Spleen (tissue), 11 donors: ENCODE results near the gene PTPRG. TPM values are rescaled to one million over a fixed set of nuclear protein-coding genes. Genes with fewer than 3 reads are reported as not detected.
A peak's percentile ranks its signal among the peaks of the same experiment; 100 is the strongest.

Experiments used
- DNase-seq: peaks from one replicate; pipeline ENCODE4 v3.0.0-alpha.2; 2020
- H3K27ac ChIP-seq, 8 donors: fragments of 200-600 bp; sonication (generic) in 7 of 8; 1 replicate in 4 of 8; 2 replicates in 4 of 8; pipeline versions ENCODE4 v1.5.0 to v1.8.0; 2016 to 2021; ENCODE audit warnings: inconsistent platforms in 4 of 8, mild to moderate bottlenecking in 4 of 8, moderate library complexity in 1 of 8
- H3K27me3 ChIP-seq, 7 donors: fragments of 200-600 bp; sonication (generic) in 6 of 7; replicated peaks in 1 of 7; 1 replicate in 4 of 7; 2 replicates in 3 of 7; pipeline versions ENCODE4 v1.5.0 to v1.8.0; 2016 to 2021; ENCODE audit warnings: inconsistent platforms in 3 of 7, mild to moderate bottlenecking in 1 of 7
- H3K36me3 ChIP-seq, 6 donors: fragments of 200-600 bp; sonication (generic) in 5 of 6; 1 replicate in 4 of 6; 2 replicates in 2 of 6; pipeline versions ENCODE4 v1.5.0 to v1.8.0; 2016 to 2021; ENCODE audit warnings: inconsistent platforms in 2 of 6
- H3K4me1 ChIP-seq, 6 donors: fragments of 200-600 bp; sonication (generic) in 5 of 6; 1 replicate in 3 of 6; 2 replicates in 3 of 6; pipeline versions ENCODE4 v1.5.0 to v1.8.0; 2016 to 2021; ENCODE audit warnings: inconsistent platforms in 3 of 6
- H3K4me3 ChIP-seq, 8 donors: fragments of 200-600 bp; sonication (generic) in 7 of 8; 1 replicate in 4 of 8; 2 replicates in 4 of 8; pipeline versions ENCODE4 v1.5.0 to v1.8.0; 2016 to 2021; ENCODE audit warnings: inconsistent platforms in 4 of 8, mild to moderate bottlenecking in 4 of 8, moderate library complexity in 2 of 8
- H3K9me3 ChIP-seq, 8 donors: fragments of 200-600 bp; sonication (generic) in 7 of 8; 1 replicate in 4 of 8; 2 replicates in 4 of 8; pipeline versions ENCODE4 v1.5.0 to v1.8.0; 2016 to 2021; ENCODE audit warnings: inconsistent platforms in 4 of 8
- POLR2A ChIP-seq, 3 donors: fragments of 450-650 bp; IDR thresholded peaks; one replicate each; pipeline ENCODE4 v1.5.1; 2017; ENCODE audit warnings: antibody characterized with exemption in 3 of 3, mild to moderate bottlenecking in 1 of 3
- POLR2AphosphoS5 ChIP-seq, 3 donors: sonication (generic); formaldehyde crosslinking; IDR thresholded peaks; one replicate each; pipeline ENCODE4 v1.5.1; 2017; ENCODE audit warnings: antibody characterized with exemption in 3 of 3
- WGBS, 5 donors: extraction: QIAGEN DNeasy Blood & Tissue Kit in 3 of 5; methylation state at CpG; one replicate each; pipeline versions ENCODE4 v1.1.5 to v1.1.7; 2013 to 2018; 5-methylcytosine and 5-hydroxymethylcytosine counted together
- intact Hi-C: fragments of 100-400 bp; cut with DNase I; formaldehyde crosslinking; loops from one replicate; pipeline ENCODE4 v1.15.0; 2023; ENCODE audit warnings: low total_unique reads
- polyA plus RNA-seq, 3 donors: library from polyadenylated mRNA; stranded (reverse); fragments of 200-250 nt; gene quantifications; one replicate each; pipeline ENCODE4 v1.2.1, GENCODE V29; 2013
- total RNA-seq, 7 donors: library from RNA; depleted of rRNA in 3 of 7; stranded (reverse); fragments of >200 nt in 3 of 7; fragmentation: NEBNext Ultra II Directional in 4 of 7; extraction: Animal tissue kit (Norgen Biotek cat#: 25700) in 4 of 7; gene quantifications; one replicate each; pipeline versions ENCODE4 v1.1.0 to v1.2.1, GENCODE V29; 2016 to 2021
- TF ChIP-seq, protein P1 (sequence below), 11 experiments: fragments of 200-600 bp in 7 of 11; fragments of 450-650 bp in 4 of 11; sonication (generic) in 4 of 11; IDR thresholded peaks in 8 of 11; conservative IDR thresholded peaks in 3 of 11; 1 replicate in 7 of 11; 2 replicates in 4 of 11; pipeline versions ENCODE4 v1.4.0 to v1.8.0; 2016 to 2021; ENCODE audit warnings: antibody characterized with exemption in 11 of 11, inconsistent platforms in 4 of 11, mild to moderate bottlenecking in 1 of 11
- donor health status: healthy with polysubstance abuse.
- donor health status: DM: no; HTN: no; CAD: no; lungs with moderate emphysema.
- donor health status: DM: no; HTN: no; CAD: no.
- donor health status: Bipolar disorder and iron deficiency.
- donor health status: healthy.
- donor health status: DM: no; HTN: no; CAD: no.
- donor health status: DM: yes; HTN: yes; CAD: no.

PTPRG gene
- total and polyA plus RNA-seq, 10 donors, result 0.89 to 77.0 (median 34.5) TPM

DNA sequence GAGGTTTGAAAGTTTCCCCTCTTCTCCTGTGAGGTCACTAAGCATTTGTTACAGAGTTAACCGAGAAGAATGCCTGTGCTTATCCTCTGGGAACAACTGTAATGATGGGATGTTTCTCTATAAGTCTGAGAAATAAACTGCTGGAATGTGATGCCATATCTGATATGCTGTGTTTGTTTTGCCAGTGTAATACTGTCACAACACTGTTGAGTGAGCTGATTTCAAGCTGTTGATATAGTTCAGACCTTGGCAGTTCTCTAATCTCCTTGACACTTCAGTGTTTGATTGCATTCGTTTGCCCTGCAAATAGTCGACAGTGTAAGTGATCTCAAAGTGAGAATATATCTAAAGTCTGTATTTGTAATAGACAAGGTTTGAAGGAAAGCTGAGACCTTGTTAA lies 73.3 kb downstream of the PTPRG start:
- Histone ChIP-seq H3K36me3 (no peaks in the 10 kb centered on the region), H3K4me3 (no peak overlapping the region), H3K27ac (no peak overlapping the region), H3K27me3 (no peaks in the 10 kb centered on the region), H3K9me3 (no peaks in the 10 kb centered on the region), H3K4me1 (peaks cover 0 to 17% (median 2%) of the 10 kb centered on the region in 6 donors)
- DNase-seq, result no peak
- intact Hi-C loops, result no loop called here
- TF ChIP-seq, protein P1, sequence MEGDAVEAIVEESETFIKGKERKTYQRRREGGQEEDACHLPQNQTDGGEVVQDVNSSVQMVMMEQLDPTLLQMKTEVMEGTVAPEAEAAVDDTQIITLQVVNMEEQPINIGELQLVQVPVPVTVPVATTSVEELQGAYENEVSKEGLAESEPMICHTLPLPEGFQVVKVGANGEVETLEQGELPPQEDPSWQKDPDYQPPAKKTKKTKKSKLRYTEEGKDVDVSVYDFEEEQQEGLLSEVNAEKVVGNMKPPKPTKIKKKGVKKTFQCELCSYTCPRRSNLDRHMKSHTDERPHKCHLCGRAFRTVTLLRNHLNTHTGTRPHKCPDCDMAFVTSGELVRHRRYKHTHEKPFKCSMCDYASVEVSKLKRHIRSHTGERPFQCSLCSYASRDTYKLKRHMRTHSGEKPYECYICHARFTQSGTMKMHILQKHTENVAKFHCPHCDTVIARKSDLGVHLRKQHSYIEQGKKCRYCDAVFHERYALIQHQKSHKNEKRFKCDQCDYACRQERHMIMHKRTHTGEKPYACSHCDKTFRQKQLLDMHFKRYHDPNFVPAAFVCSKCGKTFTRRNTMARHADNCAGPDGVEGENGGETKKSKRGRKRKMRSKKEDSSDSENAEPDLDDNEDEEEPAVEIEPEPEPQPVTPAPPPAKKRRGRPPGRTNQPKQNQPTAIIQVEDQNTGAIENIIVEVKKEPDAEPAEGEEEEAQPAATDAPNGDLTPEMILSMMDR (IDR thresholded peaks at IDR 0.05 in 8 of 11, conservative IDR thresholded peaks at IDR 0.05 in 3 of 11), result no peak
- no peak for TF ChIP-seq POLR2AphosphoS5 (IDR thresholded peaks at IDR 0.05)
- TF ChIP-seq POLR2A (IDR thresholded peaks at IDR 0.05), result no peak
- 70 to 77% (median 71%) methylated on average over 3 of the region's 3 CpGs for WGBS, 5 donors

DNA sequence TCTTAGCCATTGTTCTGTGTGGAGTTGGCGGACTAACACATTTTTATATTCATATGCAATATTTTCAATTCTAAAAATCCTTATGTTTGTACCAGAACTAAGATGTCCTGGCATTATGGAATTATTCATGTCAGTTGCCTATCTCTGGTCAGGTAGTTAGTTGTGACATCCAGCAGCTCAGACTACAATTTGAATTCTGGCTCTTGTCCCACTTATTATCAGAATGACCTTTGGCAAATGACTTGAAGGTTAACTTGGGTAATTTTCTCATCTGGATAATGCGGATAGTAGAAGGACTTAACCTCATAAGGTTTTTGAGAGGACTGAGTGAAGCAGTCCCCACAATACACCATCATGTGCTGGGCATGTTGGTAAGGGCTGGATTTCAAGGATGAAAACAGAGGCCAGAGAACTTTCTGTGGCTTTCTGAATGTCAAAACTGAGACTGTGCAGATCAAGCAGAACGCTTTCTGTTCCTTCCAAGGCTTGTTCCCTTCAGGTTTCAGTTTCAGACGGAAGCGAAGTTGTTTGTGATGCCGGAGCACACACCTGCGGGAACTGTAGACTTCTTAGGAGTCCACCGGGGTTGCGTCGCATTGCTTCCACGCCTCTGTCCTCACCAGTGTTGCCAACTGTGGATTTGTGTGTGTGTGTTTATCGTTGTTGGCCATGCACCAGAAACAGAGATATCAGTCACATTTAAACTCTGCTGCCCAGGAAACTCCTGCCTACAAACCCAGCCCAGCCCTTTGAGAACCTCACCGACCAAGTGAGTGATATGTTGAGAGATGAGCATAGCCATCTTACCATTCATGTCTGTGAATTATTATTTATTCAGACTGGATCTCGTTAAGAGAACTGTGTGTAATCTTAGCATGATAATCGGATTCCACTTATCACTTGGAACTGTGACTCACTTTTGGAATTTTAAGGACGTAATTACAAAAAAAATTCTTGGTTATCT lies 76.0 kb downstream of the PTPRG start:
- H3K4me3 ChIP-seq, result peak overlapping the region in 3 of 8 donors; percentile 10 to 44 (median 21)
- peaks cover 0 to 17% (median 2%) of the 10 kb centered on the region in 6 donors for H3K4me1 ChIP-seq
- no peaks in the 10 kb centered on the region for H3K27me3 ChIP-seq
- H3K27ac ChIP-seq, result peak overlapping the region in 3 of 8 donors; percentile 45 to 58 (median 47)
- H3K9me3 ChIP-seq, result no peaks in the 10 kb centered on the region
- TF ChIP-seq, protein P1 (IDR thresholded peaks at IDR 0.05 in 8 of 11, conservative IDR thresholded peaks at IDR 0.05 in 3 of 11), result no peak
- peak in 1 of 3 donors; percentile 54 for TF ChIP-seq POLR2AphosphoS5 (IDR thresholded peaks at IDR 0.05)
- intact Hi-C loops, result no loop called here
- DNase-seq, result no peak
- no peaks in the 10 kb centered on the region for H3K36me3 ChIP-seq
- WGBS, 5 donors, result 52 to 80% (median 68%) methylated on average over 14 to 16 of the region's 16 CpGs

DNA sequence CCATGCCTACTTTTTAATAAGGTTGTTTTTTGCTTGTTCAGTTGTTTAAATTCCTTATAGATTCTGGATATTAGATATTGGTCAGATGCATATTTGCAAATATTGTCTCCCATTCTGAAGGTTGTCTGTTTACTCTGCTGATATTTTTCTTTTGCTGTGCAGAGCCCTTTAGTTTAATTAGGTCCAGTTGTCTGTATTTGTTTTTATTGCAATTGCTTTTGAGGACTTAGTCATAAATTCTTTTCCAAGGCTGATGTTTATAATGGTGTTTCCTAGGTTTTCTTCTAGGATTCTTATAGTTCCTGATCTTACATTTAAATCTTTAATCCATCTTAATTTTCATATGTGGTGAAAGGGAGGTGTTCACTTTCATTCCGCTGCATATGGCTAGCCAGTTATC lies 77.4 kb downstream of the PTPRG start:
- no peak overlapping the region for H3K4me3 ChIP-seq
- intact Hi-C loops, result no loop called here
- no peaks in the 10 kb centered on the region for H3K36me3 ChIP-seq
- H3K27me3 ChIP-seq, result no peaks in the 10 kb centered on the region
- TF ChIP-seq POLR2A (IDR thresholded peaks at IDR 0.05) (no peak), POLR2AphosphoS5 (IDR thresholded peaks at IDR 0.05) (no peak)
- TF ChIP-seq, protein P1 (IDR thresholded peaks at IDR 0.05 in 8 of 11, conservative IDR thresholded peaks at IDR 0.05 in 3 of 11), result no peak
- no peak for DNase-seq
- no peak overlapping the region for H3K27ac ChIP-seq
- WGBS, 5 donors, result 88 to 98% (median 96%) methylated on average over 1 of the region's 1 CpG
- no peaks in the 10 kb centered on the region for H3K9me3 ChIP-seq
- peaks cover 0 to 17% (median 2%) of the 10 kb centered on the region in 6 donors for H3K4me1 ChIP-seq

DNA sequence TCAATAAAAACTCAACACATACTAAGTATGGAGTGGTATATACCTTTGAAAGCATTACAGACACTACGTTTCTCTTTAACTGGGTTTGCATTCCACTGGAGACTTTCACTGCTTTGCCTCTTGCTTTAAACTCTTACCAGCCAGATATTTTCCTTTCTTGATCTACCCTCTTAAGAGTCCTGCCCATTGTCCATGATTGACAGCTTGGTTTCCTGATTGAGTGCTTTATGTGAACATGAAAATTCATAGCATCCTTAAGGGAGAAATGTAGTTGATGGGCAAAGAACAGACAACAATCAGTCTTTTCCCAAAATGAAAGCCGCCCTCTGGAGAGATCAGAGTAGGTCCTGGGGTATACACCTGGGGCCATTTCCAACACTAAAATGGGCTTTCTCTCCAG lies 78.6 kb downstream of the PTPRG start:
- DNase-seq, result no peak
- TF ChIP-seq, protein P1 (IDR thresholded peaks at IDR 0.05 in 8 of 11, conservative IDR thresholded peaks at IDR 0.05 in 3 of 11), result no peak
- TF ChIP-seq POLR2A (IDR thresholded peaks at IDR 0.05) (no peak), POLR2AphosphoS5 (IDR thresholded peaks at IDR 0.05) (no peak)
- H3K4me3 ChIP-seq, result no peak overlapping the region
- peaks cover 0 to 17% (median 2%) of the 10 kb centered on the region in 6 donors for H3K4me1 ChIP-seq
- intact Hi-C loops, result no loop called here
- no peaks in the 10 kb centered on the region for H3K27me3 ChIP-seq
- WGBS, 5 donors, result 81 to 93% (median 88%) methylated on average over 2 of the region's 2 CpGs
- no peaks in the 10 kb centered on the region for H3K36me3 ChIP-seq
- H3K9me3 ChIP-seq, result peaks cover 0 to 3% (median under 1%) of the 10 kb centered on the region in 8 donors
- no peak overlapping the region for H3K27ac ChIP-seq
